ENCODE results near the gene CDH11.

The CDH11 gene

DNA sequence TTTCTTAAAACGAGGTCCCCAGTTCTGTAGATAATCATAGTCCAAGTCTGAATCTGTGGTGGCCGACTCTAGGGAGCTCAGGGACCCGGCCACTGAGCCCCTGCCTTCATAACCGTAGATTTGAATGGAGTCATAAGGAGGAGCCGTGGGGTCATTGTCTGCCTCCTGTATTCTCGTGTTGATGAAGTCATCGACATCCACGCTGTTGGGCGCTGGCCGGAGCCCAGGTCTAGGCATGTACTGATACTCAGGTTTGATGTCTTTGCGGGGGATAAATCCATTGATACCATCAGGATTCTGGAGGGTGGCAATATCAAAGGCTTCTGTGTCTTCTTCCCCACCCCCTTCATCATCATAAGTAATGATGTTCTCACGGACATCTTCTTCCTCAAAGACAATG lies 174.2 kb downstream of the CDH11 start:
- TF ChIP-seq, protein P1, sequence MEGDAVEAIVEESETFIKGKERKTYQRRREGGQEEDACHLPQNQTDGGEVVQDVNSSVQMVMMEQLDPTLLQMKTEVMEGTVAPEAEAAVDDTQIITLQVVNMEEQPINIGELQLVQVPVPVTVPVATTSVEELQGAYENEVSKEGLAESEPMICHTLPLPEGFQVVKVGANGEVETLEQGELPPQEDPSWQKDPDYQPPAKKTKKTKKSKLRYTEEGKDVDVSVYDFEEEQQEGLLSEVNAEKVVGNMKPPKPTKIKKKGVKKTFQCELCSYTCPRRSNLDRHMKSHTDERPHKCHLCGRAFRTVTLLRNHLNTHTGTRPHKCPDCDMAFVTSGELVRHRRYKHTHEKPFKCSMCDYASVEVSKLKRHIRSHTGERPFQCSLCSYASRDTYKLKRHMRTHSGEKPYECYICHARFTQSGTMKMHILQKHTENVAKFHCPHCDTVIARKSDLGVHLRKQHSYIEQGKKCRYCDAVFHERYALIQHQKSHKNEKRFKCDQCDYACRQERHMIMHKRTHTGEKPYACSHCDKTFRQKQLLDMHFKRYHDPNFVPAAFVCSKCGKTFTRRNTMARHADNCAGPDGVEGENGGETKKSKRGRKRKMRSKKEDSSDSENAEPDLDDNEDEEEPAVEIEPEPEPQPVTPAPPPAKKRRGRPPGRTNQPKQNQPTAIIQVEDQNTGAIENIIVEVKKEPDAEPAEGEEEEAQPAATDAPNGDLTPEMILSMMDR (IDR thresholded peaks at IDR 0.05; ENCODE audit: borderline replicate concordance, control extremely low read depth, extremely low read depth, insufficient read depth, missing control alignments), result no peak
- in situ Hi-C loops (cut with MboI; ENCODE audit: low sequenced_read_pairs, unreplicated experiment), result no loop called here
- no peak for DNase-seq (ENCODE audit: low spot score)

DNA sequence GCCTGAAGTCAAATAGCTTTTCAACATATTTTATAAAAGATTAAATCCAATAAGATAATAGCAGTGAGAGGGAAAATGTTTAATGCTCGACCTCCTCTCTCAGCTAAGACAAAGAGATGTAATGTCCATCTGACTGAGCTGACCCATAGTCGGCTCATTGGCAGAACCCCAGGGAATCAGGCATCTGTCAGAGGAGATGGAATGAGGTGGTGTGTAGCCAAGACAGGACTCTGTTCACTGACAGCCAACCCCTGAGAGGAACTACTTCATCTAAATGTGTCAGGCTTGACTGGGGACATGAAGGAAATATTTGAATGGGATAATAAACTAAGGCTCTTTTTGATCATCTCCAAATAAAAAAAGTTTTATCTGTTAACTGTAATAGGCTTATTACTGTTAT lies 188.0 kb downstream of the CDH11 start:
- DNase-seq (ENCODE audit: low spot score), result no peak
- TF ChIP-seq, protein P1 (IDR thresholded peaks at IDR 0.05; ENCODE audit: borderline replicate concordance, control extremely low read depth, extremely low read depth, insufficient read depth, missing control alignments), result no peak
- in situ Hi-C loops (cut with MboI; ENCODE audit: low sequenced_read_pairs, unreplicated experiment), result no loop called here

DNA sequence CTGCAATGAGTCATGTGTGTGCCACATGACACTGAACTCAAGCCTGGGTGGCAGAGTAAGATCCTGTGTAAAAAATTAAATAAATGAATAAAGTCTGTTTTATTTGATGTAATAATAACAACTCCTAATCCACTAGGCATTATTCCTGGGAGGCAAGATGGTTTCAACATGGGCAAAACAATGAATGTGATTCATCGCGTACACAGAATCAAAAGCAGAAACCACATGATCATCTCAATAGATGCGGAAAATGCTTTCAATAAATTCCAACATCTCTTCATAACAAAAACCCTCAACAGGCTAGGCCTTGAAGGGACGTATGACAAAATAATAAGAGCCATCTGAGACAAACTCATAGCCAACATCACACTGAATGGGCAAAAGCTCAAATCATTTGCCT lies 195.4 kb downstream of the CDH11 start:
- DNase-seq (ENCODE audit: low spot score), result no peak
- TF ChIP-seq, protein P1 (IDR thresholded peaks at IDR 0.05; ENCODE audit: borderline replicate concordance, control extremely low read depth, extremely low read depth, insufficient read depth, missing control alignments), result no peak
- in situ Hi-C loops (cut with MboI; ENCODE audit: low sequenced_read_pairs, unreplicated experiment), result no loop called here

DNA sequence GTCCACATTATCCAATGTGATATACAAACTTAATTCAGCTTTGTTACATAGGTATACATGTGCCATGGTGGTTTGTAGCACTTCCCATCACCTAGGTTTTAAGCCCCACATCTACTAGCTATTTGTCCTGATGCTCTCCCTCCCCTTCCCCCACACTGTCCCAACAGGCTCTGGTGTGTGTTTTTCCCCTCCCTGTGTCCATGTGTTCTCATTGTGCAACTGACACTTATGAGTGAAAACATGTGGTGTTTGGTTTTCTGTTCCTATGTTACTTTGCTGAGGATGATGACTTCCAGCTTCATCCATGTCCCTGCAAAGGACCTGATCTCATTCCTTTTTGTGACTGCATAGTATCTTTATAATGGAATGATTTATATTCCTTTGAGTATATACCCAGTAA lies 196.7 kb downstream of the CDH11 start:
- TF ChIP-seq, protein P1 (IDR thresholded peaks at IDR 0.05; ENCODE audit: borderline replicate concordance, control extremely low read depth, extremely low read depth, insufficient read depth, missing control alignments), result no peak
- in situ Hi-C loops (cut with MboI; ENCODE audit: low sequenced_read_pairs, unreplicated experiment), result no loop called here
- no peak for DNase-seq (ENCODE audit: low spot score)

DNA sequence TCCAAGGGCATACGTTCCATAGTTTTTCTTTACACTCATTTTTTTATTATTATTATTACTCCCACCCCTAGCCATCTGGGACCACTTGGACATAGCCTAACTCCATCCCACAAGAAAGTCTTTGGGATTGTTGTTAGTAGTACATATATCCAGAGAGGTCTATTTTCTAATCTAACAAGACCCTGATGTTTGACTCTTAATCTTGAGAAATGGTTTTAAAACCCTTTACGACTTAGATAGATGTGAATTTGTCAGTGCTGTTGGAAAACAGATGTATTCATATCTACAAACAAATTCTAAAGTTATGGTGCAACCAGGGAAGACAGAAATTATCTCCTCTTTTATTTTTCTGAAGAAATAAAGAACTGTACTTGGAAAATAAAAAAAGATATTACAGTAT lies 197.8 kb downstream of the CDH11 start:
- TF ChIP-seq, protein P1 (IDR thresholded peaks at IDR 0.05; ENCODE audit: borderline replicate concordance, control extremely low read depth, extremely low read depth, insufficient read depth, missing control alignments), result no peak
- no peak for DNase-seq (ENCODE audit: low spot score)

DNA sequence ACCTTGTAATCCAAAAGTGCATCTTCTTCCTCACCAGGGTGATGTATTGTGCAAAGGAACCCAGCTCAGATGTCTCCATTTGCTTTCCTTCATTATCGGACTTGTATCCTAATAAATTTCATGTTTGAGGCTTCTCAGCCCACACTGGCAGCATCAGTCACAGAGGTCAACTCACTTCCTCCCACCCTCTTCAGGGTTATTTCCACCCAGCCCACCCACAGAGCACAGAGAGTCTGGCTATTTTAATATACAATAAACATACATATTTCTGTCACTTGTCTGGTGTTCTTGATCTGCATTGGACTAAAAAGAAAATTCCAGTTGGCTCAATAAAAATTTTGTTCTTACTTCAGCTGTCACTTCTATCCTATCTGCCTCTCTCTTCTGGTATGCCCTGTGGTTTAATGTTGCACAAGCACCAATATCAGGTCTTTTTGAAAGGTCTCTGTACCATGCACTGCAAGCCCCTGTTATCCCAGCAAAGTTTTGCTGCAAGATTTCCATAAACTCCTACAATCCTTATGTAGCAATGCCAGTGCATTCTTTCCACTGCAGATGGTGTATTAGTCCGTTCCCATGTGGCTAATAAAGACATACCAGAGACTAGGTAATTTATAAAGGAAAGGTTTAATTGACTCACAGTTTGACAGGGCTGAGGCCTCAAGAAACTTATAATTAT lies 201.8 kb downstream of the CDH11 start:
- TF ChIP-seq, protein P1 (IDR thresholded peaks at IDR 0.05; ENCODE audit: borderline replicate concordance, control extremely low read depth, extremely low read depth, insufficient read depth, missing control alignments), result no peak
- in situ Hi-C loops (cut with MboI; ENCODE audit: low sequenced_read_pairs, unreplicated experiment), result no loop called here
- no peak for DNase-seq (ENCODE audit: low spot score)

More for the DNA sequence above, 197.8 kb downstream of the CDH11 start:
- in situ Hi-C loops (cut with MboI; ENCODE audit: low sequenced_read_pairs, unreplicated experiment), result no loop called here
